DND-41 (cell line): ENCODE results near the gene CYP2U1.

Source experiments
- CTCF ChIP-seq: IDR thresholded peaks from 2 replicates; pipeline ENCODE4 v1.5.1; 2012; ENCODE audit warnings: borderline replicate concordance, low read length, moderate library complexity, mild to moderate bottlenecking; ENCODE audit not compliant: poor library complexity, severe bottlenecking; ENCODE audit errors: extremely low read depth
- EZH2 ChIP-seq: IDR thresholded peaks from 3 replicates; pipeline ENCODE4 v1.6.1; 2012; ENCODE audit warnings: borderline replicate concordance, low read depth, mild to moderate bottlenecking, moderate library complexity, low read length, inconsistent platforms; ENCODE audit not compliant: severe bottlenecking

DNA sequence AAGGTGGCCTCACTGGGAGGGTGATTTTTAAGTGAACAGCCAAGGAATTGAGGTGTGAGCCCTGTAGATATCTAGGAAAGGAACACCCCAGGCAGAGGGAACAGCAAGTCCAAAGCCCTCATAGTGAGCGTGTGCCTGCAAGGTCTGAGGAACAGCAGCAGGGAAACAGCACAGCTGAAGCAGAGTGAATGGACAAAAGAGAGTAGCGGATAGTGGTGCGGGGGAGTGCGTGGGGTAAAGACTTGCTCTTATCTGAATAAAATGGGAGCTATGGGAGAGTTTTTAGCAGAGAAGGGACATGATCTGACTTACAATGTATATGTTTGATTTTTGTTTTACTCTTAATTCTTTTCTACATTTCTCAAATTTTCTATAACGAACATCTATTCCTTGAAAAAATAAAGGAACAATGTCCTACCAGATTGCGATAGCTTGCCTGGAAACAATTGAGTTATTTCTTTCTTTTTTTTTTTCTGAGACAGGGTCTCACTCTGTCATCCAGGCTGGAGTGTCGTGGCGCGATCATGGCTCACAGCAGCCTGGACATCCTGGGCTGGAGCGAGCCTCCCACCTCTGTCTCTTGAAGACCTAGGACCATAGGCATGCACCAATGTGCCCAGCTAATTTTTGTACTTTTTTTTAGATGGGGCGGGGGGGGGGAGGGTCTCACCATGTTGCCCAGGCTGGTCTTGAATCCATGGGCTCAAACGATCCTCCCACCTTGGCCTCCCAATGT, 38.9 kb downstream of the CYP2U1 start:
- no peak for TF ChIP-seq CTCF
- no peak for TF ChIP-seq EZH2
